OCI-LY7 (cell line): Measurements from ENCODE around the gene SCYGR1. TPM values are rescaled to one million over a fixed set of nuclear protein-coding genes. Genes with fewer than 3 reads are reported as not detected.
A peak's percentile ranks its signal among the peaks of the same experiment; 100 is the strongest.

Source experiments
- BruUV-seq: library from RNA; stranded (reverse); fragments of 400-500 nt; replicated peaks from 2 replicates; lab custom pipeline; 2021; lab: Mats Ljungman, UMichigan
- CTCF ChIA-PET: fragments of 300-600 bp; sonication (Branson Sonifier 250); formaldehyde crosslinking; loops from one replicate; lab custom pipeline; 2022; ENCODE audit warnings: antibody characterized with exemption; ENCODE audit not compliant: unreplicated experiment; lab: Charles Lee
- POLR2A ChIA-PET: fragments of 300-600 bp; sonication (Branson Sonifier 250); formaldehyde crosslinking; loops from one replicate; lab custom pipeline; 2022; ENCODE audit warnings: antibody characterized with exemption; lab: Charles Lee
- DNase-seq: peaks from one replicate; pipeline ENCODE4 v3.0.0-alpha.2; 2015; ENCODE audit warnings: low spot score
- H2AFZ ChIP-seq: fragments of 200-600 bp; sonication (generic), shearing (Covaris generic); 2 replicates; pipeline ENCODE4 v1.6.1; 2014; ENCODE audit warnings: mild to moderate bottlenecking, antibody characterized with exemption, low read length, moderate library complexity
- H3K27ac ChIP-seq: fragments of 200-600 bp; sonication (generic); 2 replicates; pipeline ENCODE4 v1.5.1; 2014; ENCODE audit warnings: mixed run types, low read depth, mild to moderate bottlenecking, moderate library complexity, low read length, inconsistent platforms; ENCODE audit not compliant: poor library complexity, severe bottlenecking
- H3K36me3 ChIP-seq: fragments of 200-600 bp; sonication (generic); 2 replicates; pipeline ENCODE4 v1.6.1; 2014; ENCODE audit warnings: mild to moderate bottlenecking, antibody characterized with exemption, low read length, moderate library complexity, mixed read lengths; ENCODE audit not compliant: insufficient read depth
- H3K4me1 ChIP-seq: fragments of 200-600 bp; sonication (generic); 2 replicates; pipeline ENCODE4 v1.5.1; 2014; ENCODE audit warnings: mild to moderate bottlenecking, low read length; ENCODE audit not compliant: insufficient read depth, poor library complexity, severe bottlenecking
- H3K4me2 ChIP-seq: fragments of 200-600 bp; sonication (generic); 2 replicates; pipeline ENCODE4 v1.6.1; 2014; ENCODE audit warnings: mild to moderate bottlenecking, low read length
- H3K4me3 ChIP-seq: fragments of 200-600 bp; sonication (generic); 2 replicates; pipeline ENCODE4 v1.5.1; 2014; ENCODE audit warnings: mild to moderate bottlenecking, low read depth, low read length; ENCODE audit not compliant: poor library complexity, severe bottlenecking
- H3K79me2 ChIP-seq: fragments of 200-600 bp; sonication (generic); 2 replicates; pipeline ENCODE4 v1.6.1; 2016; ENCODE audit warnings: low read depth, mild to moderate bottlenecking, low read length, moderate library complexity, mixed read lengths; ENCODE audit not compliant: insufficient read depth
- H3K9me2 ChIP-seq: fragments of 200-600 bp; sonication (generic); 2 replicates; pipeline ENCODE4 v1.6.1; 2016; ENCODE audit warnings: mild to moderate bottlenecking, low read length, mixed read lengths; ENCODE audit not compliant: insufficient read depth
- H3K9me3 ChIP-seq: fragments of 200-600 bp; sonication (generic); 2 replicates; pipeline ENCODE4 v1.6.1; 2014; ENCODE audit warnings: mild to moderate bottlenecking, mixed run types, low read length, mixed read lengths
- H4K20me1 ChIP-seq: fragments of 200-600 bp; sonication (generic); 2 replicates; pipeline ENCODE4 v1.6.1; 2014; ENCODE audit warnings: mild to moderate bottlenecking, antibody characterized with exemption, low read length, moderate library complexity, mixed read lengths; ENCODE audit not compliant: insufficient read depth
- EZH2phosphoT487 ChIP-seq: fragments of 200-600 bp; sonication (generic); IDR thresholded peaks from 2 replicates; pipeline ENCODE4 v1.6.1; 2018; ENCODE audit warnings: low read depth, borderline replicate concordance, mild to moderate bottlenecking, mixed run types, antibody characterized with exemption, low read length, moderate library complexity, mixed read lengths
- intact Hi-C: fragments of 100-400 bp; cut with micrococcal nuclease; formaldehyde crosslinking; loops from one replicate; pipeline ENCODE4 v1.10.0; 2022; ENCODE audit not compliant: unreplicated experiment
- total RNA-seq, 2 experiments: library from RNA; depleted of rRNA in 1 of 2; stranded (reverse); fragments of >200 nt in 1 of 2; shearing (Covaris generic) in 1 of 2; gene quantifications; 2 replicates each; pipeline ENCODE4 v1.2.3, GENCODE V29; 2014 to 2022
- TF ChIP-seq, protein P1 (sequence below): fragments of 200-600 bp; sonication (generic); conservative IDR thresholded peaks from 2 replicates; pipeline ENCODE4 v1.5.1; 2014; ENCODE audit warnings: mild to moderate bottlenecking, antibody characterized with exemption, low read length, moderate library complexity, mixed read lengths

SCYGR1 gene
- total RNA-seq, 2 experiments from 2014 or later: not detected

DNA sequence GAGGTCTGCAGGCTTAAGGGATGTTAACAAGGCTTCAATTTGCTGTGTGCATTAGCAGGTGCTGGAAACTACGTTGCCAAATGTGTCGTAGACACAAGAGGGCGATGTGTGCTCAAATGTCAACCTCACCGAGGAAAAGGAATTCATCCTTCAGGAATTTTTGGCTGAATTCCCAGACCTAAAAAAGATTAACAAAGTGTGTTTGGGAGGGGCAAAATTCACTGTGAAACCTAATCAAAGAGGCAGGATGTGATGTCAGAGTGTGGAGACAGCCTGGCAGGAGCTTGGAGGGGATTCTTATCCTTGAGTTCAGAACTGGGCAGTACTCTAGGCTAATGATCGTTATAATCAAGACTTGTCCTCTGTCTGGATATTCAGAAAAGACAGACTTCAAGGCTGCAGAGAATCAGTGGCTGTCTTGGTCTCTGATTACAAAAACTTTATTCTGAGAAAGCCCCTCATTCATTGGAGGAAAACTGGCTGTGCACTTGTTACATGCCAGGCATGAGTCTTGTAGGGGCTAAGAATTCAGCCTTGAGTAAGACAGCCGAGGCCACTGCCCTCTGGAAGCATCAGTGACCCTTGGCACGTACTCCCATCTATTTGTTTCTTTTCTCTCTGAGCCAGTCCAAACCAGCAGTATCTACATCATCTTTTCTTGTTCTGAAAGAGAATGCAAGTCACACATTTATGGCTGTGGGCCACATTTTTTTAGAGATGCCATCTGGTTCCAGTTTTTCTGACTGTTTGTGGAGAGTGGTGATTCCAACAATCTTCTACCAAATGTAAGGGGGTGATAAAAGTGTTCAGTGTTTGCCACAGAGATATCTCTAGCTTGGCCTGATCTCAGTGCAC, 18.7 kb upstream of the SCYGR1 start:
- Histone ChIP-seq H3K27ac (no peak overlapping the region), H3K79me2 (no peaks in the 10 kb centered on the region), H3K9me2 (no peaks in the 10 kb centered on the region), H3K36me3 (no peaks in the 10 kb centered on the region), H2AFZ (no peak overlapping the region), H3K9me3 (no peaks in the 10 kb centered on the region), H4K20me1 (no peaks in the 10 kb centered on the region), H3K4me2 (no peak overlapping the region), H3K4me3 (no peak overlapping the region), H3K4me1 (no peaks in the 10 kb centered on the region)
- ChIA-PET POLR2A (no interaction called here), CTCF (no interaction called here)
- no peak for TF ChIP-seq EZH2phosphoT487
- TF ChIP-seq, protein P1, sequence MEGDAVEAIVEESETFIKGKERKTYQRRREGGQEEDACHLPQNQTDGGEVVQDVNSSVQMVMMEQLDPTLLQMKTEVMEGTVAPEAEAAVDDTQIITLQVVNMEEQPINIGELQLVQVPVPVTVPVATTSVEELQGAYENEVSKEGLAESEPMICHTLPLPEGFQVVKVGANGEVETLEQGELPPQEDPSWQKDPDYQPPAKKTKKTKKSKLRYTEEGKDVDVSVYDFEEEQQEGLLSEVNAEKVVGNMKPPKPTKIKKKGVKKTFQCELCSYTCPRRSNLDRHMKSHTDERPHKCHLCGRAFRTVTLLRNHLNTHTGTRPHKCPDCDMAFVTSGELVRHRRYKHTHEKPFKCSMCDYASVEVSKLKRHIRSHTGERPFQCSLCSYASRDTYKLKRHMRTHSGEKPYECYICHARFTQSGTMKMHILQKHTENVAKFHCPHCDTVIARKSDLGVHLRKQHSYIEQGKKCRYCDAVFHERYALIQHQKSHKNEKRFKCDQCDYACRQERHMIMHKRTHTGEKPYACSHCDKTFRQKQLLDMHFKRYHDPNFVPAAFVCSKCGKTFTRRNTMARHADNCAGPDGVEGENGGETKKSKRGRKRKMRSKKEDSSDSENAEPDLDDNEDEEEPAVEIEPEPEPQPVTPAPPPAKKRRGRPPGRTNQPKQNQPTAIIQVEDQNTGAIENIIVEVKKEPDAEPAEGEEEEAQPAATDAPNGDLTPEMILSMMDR: peak; percentile 64
- BruUV-seq: no TSS peak
- peak; percentile 5 for DNase-seq
- intact Hi-C loops: loop anchor here (10.0 kb wide), 1 partner anchor 358 kb away; no protein-coding TSS in a partner anchor

DNA sequence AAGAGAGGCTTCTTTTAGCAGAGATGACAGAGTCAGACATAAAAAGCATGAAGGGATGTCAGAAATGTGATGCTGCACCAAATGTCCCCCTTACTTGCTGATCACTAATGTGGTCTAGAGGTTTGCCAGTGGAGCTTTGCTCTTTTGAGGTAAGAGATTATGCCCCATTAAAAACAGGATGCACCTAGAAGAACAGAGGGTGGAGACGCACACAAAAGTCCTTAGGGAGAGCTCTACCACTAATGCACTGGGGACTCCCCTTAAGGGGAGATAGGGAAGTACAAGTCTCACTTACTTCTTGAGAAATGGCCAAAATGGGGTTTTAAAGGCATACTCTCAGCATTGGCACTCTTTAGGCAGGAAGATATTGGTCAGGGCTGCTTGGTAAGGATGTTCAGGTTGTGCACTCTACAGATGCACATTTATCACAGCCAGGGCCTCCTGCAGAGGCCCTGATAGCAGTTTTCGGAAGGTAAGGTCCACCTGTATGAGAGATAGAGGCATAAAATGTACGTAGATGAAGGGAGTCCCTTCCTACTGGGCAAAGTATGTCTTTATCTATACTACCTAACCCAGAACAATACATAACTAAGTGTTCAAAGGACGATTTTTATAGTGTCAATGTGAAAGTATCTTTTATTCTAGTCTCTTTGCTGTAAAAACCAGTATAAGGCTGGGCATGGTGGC, 17.0 kb upstream of the SCYGR1 start:
- Histone ChIP-seq H3K9me2 (no peaks in the 10 kb centered on the region), H3K9me3 (no peaks in the 10 kb centered on the region), H3K79me2 (no peaks in the 10 kb centered on the region), H2AFZ (no peak overlapping the region), H3K4me1 (no peaks in the 10 kb centered on the region), H4K20me1 (no peaks in the 10 kb centered on the region), H3K4me3 (no peak overlapping the region), H3K4me2 (no peak overlapping the region), H3K36me3 (no peaks in the 10 kb centered on the region), H3K27ac (no peak overlapping the region)
- CTCF ChIA-PET: no interaction called here
- BruUV-seq: no TSS peak
- POLR2A ChIA-PET: interaction anchor here (0.6 kb wide), 1 partner anchor 55 kb away, joined by 6 read pairs; no protein-coding TSS in a partner anchor
- intact Hi-C loops: loop anchor here (10.0 kb wide), 1 partner anchor 360 kb away; no protein-coding TSS in a partner anchor
- peak; percentile 6 for DNase-seq
- TF ChIP-seq EZH2phosphoT487: no peak
- TF ChIP-seq, protein P1: no peak
